ENCODE data around the gene CACNG4.

Gene CACNG4

DNA sequence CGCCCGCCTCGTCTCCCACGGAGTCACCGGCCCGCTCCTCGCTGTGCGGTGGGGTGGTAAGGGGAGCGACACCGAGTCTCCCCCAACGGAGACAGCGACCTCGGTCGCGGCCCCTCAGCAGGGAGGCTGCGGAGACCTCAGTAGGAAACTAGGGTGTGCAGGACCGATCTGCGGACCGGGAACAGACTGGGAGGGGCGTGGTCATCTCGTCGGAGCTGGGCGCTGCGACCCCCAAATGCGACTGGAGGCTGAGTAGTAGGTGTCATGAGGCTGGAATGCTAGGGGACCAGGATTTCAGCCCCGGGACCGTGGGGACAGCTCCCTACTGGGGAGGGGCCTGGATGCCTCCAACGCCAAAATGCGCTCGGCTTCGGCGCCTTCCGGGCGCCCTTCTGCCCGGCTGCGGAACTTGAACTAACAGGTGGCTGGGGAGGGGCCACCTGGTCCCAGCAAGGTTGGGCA is 1.3 kb downstream of the CACNG4 start:
- in situ Hi-C loops (cut with HindIII; ENCODE audit: low sequenced_read_pairs), result no loop called here
- DNase-seq (ENCODE audit: low read depth, low spot score), result no peak
- TF ChIP-seq, protein P1, sequence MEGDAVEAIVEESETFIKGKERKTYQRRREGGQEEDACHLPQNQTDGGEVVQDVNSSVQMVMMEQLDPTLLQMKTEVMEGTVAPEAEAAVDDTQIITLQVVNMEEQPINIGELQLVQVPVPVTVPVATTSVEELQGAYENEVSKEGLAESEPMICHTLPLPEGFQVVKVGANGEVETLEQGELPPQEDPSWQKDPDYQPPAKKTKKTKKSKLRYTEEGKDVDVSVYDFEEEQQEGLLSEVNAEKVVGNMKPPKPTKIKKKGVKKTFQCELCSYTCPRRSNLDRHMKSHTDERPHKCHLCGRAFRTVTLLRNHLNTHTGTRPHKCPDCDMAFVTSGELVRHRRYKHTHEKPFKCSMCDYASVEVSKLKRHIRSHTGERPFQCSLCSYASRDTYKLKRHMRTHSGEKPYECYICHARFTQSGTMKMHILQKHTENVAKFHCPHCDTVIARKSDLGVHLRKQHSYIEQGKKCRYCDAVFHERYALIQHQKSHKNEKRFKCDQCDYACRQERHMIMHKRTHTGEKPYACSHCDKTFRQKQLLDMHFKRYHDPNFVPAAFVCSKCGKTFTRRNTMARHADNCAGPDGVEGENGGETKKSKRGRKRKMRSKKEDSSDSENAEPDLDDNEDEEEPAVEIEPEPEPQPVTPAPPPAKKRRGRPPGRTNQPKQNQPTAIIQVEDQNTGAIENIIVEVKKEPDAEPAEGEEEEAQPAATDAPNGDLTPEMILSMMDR (IDR thresholded peaks at IDR 0.05; ENCODE audit: low read depth, low read length), result no peak
- H3K4me3 ChIP-seq (ENCODE audit: low read depth, low read length), result no peak overlapping the region

DNA sequence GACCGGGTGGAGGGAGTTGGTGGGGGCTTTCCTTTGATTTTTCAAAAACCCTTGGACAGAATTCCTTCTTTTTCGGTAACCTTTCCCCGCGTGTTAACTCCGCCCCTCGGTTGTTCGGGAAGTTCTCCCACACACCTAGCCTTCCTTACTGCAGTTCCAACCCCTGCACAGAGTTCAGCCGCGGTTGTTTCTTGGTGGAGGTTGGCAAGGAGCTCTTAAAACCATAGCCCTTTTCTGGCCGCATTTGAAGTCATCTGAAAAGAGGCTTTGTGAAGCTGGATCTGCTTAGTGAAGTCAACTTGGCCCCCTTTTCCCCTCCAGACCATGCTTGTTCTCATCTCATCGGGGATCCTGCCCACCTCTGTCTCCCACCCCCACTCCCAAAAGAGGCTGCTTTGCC is 1.8 kb downstream of the CACNG4 start:
- DNase-seq (ENCODE audit: low read depth, low spot score), result no peak
- TF ChIP-seq, protein P1 (IDR thresholded peaks at IDR 0.05; ENCODE audit: low read depth, low read length), result no peak
- in situ Hi-C loops (cut with HindIII; ENCODE audit: low sequenced_read_pairs), result no loop called here
- no peak overlapping the region for H3K4me3 ChIP-seq (ENCODE audit: low read depth, low read length)

DNA sequence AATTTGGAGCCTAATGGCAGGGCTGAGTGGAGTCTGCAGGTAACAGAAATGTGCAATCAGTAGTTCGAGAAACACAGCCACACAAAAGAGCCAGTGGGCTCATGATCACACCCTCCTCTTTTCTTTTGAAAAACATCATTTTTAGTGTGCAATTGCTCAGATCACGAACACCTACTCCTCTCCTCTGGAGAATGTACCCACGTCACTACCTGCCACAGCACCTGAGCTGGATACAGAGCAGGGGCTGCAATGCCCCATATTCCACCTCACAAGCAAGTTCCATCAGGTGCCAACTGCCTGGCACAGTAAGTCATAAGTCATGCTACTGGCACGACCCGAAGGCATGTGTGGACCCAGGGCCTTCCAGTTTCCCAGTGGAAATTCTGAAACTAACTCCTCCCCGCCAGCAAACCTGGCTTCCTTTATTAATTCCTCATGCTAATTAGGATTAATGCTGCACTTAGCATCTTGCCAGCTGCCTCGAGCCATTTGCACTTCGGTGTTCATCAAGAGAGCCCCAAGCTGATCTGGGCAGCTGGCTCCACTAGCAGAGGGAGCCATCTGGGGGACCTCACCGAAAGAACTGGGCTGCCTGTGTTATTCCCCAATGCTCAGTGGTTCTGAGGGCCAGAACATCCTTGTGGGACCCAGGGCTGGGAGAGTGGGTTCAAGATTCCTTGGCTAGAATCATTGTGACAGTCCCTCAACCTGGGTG is 2.4 kb downstream of the CACNG4 start:
- TF ChIP-seq, protein P1 (IDR thresholded peaks at IDR 0.05; ENCODE audit: low read depth, low read length), result no peak
- in situ Hi-C loops (cut with HindIII; ENCODE audit: low sequenced_read_pairs), result no loop called here
- H3K4me3 ChIP-seq (ENCODE audit: low read depth, low read length), result no peak overlapping the region
- DNase-seq (ENCODE audit: low read depth, low spot score), result no peak

DNA sequence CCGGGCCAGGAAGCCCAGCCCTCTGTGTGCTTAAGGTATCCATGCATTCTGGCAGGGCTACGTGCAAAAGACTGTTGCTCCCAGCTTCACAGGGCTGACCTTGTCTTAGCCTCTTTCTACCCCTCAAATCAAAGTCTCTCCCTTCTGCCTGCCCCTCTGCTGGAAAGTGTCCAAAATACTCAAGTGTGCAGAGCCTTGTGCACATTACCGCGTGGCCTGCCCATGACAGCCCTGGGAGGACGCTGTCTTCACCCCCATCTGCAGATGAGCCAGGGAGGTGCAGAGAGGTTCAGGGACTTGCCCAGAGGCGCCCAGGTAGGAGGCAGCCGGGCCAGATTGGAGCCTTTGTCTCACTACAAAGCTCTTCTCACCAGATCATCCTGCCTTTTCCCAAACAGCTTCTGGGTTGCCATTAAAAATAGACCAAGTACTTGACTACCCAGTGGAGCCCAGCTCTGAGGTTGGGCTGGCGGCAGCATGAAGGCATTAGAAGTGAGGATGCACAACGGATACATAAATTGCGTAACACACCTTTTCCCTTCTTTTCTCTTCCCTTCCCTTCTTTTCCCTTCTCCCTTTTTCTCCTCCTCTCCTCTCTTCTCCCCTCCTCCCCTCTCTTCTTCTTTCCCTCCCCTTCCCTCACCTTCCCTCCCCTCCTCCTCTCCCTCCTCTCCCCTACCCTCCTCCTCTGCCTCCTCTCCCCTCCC is 3.5 kb downstream of the CACNG4 start:
- no peak for DNase-seq (ENCODE audit: low read depth, low spot score)
- in situ Hi-C loops (cut with HindIII; ENCODE audit: low sequenced_read_pairs), result no loop called here
- TF ChIP-seq, protein P1 (IDR thresholded peaks at IDR 0.05; ENCODE audit: low read depth, low read length), result no peak
- no peak overlapping the region for H3K4me3 ChIP-seq (ENCODE audit: low read depth, low read length)

DNA sequence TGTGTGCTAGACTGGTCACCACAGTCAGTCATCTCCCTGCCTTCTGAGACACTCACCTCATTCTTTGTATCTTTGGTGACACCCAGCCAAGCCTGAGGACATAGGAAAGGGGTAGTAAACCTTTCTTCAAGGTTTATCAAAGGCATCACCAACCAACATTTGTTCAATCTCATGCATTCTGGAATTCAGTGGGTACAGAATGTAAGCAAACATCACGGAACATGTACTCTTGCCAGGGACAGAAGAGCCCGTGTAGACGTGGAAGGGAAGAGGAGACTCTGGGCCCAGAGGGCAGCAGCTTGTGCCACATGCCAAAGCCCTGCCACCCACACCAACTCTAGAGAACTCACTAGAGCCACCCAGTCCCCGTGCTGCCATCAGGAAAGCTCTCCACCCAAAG is 4.4 kb downstream of the CACNG4 start:
- TF ChIP-seq, protein P1 (IDR thresholded peaks at IDR 0.05; ENCODE audit: low read depth, low read length), result no peak
- no peak for DNase-seq (ENCODE audit: low read depth, low spot score)
- H3K4me3 ChIP-seq (ENCODE audit: low read depth, low read length), result no peak overlapping the region
- in situ Hi-C loops (cut with HindIII; ENCODE audit: low sequenced_read_pairs), result no loop called here

DNA sequence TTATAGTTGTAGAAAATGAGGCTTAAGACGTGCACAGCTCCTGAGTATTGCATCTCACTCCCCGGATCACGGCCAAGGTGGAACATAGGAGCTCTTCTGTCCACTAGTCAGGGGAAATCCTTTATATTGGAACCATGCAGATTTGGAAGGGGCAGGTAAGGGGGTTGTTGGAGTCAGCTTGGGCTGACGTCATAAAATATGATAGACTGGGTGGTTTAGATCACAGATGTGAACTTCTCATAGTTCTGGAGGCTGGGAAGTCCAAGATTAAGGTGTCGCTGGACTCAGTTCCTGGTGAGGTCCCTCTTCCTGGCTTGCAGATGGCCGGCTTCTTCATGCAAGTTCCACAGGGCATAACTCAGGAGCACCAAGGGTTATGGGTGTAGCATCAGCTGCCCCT is 5.6 kb downstream of the CACNG4 start:
- TF ChIP-seq, protein P1 (IDR thresholded peaks at IDR 0.05; ENCODE audit: low read depth, low read length), result no peak
- in situ Hi-C loops (cut with HindIII; ENCODE audit: low sequenced_read_pairs), result no loop called here
- no peak overlapping the region for H3K4me3 ChIP-seq (ENCODE audit: low read depth, low read length)
- DNase-seq (ENCODE audit: low read depth, low spot score), result no peak

Data from astrocyte of the spinal cord (primary cell).